GM19240 (cell line): ENCODE data around the gene SLC29A1.

Source experiments
- DNase-seq: peaks from one replicate; pipeline ENCODE4 v3.0.0; 2011; ENCODE audit warnings: low spot score; ENCODE audit not compliant: insufficient read length

The SLC29A1 gene

DNA sequence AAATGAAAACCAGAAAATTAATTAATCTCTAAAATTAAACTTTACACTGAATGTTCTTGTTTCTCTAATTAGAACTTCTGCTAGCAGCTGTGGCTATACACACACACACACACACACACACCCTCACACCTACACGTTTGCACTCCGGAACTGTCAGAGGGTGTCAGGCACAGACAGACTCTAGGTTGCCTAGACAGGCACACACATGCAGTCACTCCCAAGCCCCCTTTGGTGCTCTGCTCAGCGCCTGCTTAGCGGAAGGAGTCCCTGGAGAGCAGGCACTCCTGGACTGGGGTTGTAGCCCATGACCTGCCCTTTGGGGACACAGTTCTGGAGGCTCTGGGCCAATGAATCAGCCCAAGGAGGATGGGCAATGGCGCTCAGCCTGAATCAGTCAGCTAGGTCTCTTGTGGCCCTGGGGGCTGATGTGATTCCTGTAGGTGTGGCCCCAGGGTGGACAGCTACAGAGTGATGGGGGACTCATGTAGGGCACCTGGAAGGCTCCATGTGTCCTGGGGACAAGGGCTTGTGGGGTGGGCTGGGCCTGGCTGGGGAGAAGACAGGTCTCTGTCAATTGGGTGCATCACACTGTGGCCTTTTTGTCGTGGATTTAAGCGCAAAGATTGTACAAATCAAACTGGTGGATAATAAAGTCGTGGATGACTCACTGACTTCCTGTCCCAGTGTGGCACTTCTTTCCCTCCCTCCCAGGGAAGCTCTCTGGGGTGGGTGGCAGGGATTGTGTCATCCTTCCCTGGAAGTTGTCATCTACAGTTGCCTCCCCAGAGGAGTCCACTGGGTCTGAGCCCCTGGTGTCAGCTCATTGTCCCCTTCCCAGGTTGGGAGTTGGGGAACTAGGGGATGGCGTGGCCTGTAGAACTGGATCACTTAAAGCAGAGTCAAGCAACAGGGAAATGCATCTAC lies 55.6 kb downstream of the SLC29A1 start:
- no peak for DNase-seq
